GM18526 (cell line): ENCODE results near the gene ATP2B2.

Source experiments
- POLR2A ChIP-seq: IDR thresholded peaks from 3 replicates; pipeline ENCODE4 v1.6.1; 2011; ENCODE audit not compliant: insufficient read length; ENCODE audit errors: extremely low read depth

The ATP2B2 gene

DNA sequence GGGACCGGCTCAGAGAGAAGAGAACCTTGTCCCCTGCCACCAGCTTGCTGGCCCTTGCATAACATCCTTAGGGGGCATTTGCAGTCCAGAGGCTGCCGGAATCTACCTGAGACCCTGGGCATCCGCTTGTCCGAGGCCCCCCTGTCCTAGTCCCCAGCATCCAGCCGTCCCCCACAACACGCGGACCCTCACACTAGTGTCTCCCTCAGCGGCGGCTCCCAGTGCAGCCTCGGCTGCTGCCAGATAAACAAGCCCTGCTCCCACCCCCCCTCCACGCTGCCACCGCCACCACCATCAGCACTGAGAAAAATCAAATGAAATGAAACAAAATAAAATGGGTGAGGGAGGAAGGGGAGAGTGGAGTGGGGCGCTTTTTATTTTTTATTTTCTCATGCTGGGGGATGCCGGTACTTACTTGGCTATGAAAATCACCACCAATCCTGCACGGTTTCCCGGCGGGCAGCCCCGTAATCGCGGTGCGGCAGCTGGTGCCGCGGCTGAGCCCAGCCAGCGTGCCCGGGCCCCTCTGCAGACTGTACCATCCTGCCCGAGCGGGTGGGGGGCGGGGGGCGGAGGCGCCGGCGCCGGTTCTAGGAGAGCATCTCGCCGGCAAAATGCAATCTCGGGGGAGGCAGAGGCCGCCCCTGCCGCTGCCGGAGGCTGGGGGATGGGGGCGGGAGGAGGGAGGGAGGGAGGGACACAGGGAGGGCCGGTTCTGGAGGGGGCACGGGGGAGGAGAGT, at the start of gene ATP2B2:
Gene ATP2B2 (minus strand): TSS at position 537 of the 741 bp plus-strand sequence. CDS start 56,043 bp downstream, outside the sequence.
- no peak for TF ChIP-seq POLR2A

DNA sequence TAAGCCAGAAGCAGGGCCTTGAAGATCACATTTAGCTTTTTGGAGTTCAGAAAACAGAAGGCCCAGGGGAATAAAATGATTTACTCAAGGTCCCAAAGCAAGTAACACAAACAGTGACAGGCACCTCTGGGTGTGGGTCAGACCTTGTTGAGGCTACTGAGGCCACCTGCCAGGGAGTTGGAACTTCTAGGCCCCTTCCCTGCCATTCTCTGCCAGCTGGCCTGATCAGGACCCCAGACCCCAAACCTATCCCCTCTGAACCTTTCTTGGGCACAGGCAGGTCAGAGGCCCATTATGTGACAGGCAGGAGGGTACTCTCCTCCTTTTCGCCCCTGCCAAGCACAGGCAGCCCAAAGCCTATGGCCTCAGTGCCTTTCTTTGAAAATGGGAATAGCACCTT, 49.4 kb upstream of the ATP2B2 start:
- no peak for TF ChIP-seq POLR2A

DNA sequence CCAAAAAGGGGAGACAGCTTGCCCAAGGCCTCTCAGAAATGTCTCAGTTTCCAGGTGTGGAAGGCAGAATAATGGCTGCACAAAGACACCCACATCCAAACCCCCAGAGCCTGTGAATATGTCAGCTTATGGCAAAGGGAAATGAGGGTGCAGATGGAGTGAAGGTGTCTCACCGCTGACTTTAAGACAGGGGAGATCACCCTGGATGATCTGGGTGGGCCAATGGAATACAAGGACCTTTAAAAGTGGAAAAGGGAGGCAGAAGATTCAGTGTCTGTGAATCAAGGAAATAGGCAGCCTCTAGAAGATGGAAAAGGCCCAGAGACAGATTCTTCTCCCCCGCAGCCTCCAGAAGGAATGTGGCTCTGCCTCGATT, 48.8 kb upstream of the ATP2B2 start:
- TF ChIP-seq POLR2A, result no peak

DNA sequence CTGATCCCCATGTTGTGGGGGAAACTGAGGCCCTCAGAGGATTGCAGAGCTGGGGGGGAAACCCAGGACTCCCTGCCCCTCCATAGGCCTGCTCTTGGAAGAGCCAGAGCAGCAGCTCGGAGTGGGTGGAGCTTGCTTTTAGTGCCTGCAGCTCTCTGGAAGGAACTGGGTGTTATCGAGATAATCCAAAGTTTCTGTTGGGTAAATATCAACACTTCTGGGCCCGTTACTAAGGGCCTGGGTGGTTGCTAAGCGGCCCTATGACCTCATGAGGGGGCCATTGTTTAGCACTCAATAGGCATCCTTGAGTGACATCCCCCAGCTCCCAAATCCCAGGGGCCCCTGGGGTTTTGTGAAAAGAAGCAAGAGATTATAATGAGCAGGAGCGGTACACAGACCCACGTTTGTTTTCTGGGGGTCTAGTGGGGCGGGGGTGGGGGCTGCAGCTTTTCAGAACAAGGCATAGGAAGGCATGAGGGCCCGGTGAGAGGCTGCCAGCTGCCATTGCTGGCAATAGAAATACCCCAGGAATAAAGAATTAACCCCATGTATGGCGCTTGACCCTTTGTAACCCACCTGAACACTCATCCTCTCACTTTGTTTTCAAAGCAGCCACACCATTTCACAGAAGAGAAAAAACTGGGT, 48.3 kb upstream of the ATP2B2 start:
- TF ChIP-seq POLR2A, result no peak

DNA sequence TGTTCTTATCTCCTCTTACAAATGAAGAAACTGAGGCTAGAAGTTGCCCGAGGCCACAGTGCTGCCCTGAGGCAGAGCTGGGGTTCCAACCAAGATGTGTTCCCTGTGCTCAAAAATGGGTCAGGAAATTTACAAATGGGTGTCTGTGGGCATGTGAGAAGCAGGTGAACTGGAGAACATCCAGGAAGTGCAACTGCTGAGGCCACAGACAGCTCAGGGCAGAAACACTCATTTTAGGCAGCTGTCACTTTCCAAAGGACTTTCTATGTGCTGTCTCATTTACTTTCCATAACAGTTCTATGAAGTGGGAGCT, 47.2 kb upstream of the ATP2B2 start:
- TF ChIP-seq POLR2A, result no peak

DNA sequence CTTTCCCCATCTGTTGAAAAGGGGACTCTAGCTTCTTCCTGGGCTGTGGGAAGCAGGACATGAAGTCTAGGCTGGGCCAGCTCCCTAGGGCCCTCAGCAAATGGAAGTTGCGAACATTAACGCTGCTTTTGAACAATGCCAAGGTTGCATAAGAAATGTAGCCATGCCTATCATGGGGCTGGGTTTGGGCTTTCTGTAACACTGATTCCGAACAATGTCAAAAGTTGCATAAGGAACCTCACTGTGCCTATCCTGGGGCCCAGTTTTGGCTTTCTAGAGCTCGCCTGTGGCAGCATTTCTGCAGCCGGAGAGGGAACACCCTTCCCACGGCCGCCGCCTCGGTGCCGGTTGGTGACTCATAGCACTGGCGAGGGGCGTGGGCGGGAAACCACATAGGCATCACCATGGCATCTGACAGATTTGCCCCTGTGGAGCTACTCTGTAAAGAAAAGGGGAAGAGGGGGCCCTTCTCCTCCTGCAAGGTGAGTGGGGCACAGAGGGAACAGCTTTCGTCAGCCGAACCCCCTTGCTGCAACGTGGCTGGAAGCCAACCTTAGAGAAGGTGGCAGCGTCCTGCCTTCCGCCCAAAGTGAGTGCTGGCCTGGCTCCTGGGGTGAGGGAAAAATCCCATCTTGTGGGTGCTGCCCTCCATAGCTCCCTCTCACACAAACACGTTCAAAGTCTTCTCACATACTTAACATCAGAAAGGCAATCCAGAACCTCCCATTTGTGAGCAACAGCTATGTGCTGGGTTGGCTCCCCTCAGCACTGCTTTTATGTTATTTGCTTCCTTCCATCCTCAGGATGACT, 46.6 kb upstream of the ATP2B2 start:
- no peak for TF ChIP-seq POLR2A

DNA sequence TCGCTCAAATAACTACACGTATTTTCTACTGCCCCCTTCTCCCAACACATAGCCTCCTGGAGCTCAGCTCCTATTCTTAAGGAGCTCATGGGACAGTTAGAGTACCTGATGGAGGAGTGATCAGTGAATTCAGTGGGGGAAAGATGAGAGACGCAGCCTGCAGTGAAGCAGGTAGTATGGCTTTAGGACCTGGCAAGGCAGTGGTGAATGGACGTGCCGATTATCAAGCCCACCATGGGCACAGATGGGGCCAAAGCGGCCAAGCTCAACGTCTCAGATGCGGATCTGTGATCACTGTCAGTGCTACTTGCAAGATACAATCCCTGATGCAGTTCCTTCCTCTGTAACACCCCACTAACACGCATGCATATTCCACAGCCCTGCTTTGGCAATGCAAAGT, 45.8 kb upstream of the ATP2B2 start:
- no peak for TF ChIP-seq POLR2A

DNA sequence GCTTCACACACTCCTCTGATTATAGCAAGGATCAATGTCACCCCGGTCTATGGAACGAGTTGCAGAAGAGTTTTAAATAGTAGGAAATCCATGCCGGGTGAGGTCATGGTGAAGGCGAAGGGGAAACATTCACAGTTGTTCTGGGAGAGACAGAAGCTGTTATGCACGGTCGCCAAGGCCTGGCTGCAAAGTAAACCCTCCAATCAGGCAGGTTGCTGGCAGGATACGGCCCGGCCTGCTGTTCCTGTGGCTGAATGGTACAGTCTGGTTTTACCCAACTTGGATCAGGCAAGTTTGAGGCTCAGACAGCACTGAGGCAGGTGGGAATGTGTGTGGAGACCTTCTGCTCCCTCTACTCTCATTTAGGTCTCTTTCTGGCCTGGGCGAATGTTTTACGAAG, 45.3 kb upstream of the ATP2B2 start:
- no peak for TF ChIP-seq POLR2A

DNA sequence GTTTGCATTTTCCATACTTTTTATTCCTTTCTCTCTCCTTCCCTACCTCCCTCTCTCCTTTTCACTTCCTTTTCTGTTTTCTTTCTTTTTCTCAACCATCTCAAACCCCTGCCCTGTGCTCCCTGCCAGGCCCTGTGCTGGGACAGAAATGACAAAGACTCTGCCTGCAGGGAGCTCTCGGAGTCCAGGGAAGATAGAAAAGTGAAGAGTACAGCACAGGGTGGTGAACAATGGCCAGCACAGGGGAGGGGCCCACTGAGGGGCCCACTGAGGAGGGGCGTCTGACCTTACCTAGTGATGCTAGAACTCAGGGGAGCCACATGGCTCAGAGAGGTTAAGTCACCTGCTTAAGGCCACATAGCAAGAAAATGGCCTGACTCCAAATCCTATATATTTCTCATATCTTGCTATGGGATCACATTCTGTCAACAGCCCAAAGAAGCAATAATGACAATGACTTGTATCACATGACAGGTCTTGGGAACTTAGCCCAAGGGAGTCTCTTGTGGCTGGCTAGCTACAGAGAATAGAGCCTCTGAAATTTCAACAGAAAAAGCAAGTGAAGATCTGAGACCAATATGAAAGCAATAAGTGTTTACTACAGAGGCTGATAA, 44.3 kb upstream of the ATP2B2 start:
- TF ChIP-seq POLR2A, result no peak

DNA sequence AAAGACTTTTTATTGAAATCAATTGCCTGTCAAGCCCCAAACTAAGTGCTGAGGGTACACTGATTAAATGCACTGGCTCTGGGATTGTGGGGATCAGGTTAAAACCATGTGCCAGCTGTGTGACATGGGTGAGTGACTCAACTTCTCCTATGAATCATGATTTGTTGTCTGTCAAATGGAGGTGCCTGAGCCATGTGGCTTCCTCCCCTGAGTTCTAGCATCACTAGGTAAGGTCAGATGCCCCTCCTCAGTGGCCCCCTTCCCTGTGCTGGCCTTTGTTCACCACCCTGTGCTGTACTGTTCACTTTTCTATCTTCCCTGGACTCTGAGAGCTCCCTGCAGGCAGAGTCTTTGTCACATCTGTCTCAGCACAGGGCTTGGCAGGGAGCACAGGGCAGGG, 43.6 kb upstream of the ATP2B2 start:
- TF ChIP-seq POLR2A, result no peak

DNA sequence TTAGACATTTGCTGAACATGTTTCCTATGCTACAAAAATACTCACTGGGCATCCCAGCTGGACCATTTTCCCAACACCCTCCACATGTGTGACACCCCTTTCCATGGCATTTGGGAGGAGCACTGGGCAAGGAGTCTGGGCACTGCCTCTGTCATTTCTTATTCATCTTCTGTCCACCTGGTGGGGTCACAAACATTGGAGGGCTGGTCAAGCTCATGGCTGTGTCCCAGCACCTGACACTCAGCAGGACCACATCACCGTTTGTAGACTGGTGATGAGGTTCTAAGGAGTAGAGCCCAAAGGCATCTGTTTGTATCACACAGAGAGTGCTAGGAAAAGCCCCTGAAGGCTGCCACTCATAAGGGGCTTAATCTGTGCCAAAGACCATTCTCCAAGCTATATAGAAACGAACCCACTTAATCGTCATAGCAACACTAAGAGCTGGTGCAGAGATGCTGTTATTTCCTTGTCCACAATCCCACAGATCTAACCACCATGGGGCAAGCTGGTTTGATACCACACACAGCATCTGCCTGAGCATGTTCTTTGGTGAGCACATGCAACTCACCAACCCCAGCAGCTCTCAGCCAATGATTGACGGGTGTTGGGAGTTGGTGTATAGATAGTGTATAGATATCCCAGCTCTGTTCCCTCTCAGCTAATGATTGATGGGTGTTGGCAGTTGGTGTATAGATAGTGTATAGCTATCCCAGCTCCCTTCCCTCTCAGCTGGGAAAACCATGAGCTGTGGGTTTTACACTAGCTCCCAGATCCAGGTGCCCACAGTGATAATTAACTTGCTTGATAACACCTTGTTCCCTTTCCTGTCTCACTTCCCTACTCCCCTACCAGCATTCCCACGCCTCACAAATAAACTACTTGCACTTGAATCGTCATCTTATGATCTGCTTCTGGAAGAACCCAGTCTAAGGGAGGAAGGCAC, 42.7 kb upstream of the ATP2B2 start:
- no peak for TF ChIP-seq POLR2A

DNA sequence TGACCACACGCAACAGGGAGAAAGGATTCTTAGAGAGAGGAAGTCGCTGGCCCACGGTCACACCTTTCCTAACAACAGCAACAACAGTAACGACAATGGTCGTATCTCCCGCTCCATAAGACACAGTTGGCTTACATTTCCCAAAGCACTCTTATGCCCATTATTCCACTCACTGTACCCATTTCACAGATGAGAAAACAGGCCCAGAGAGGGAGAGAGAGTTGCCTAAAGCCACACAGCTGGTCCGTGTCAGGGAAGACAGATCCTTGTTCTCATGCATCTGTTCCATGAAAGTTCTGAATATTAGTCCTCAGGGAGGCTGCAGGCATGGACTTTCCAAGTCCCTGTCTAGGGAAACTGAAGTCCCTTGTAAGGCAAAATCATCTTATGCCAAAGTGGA, 42.0 kb upstream of the ATP2B2 start:
- no peak for TF ChIP-seq POLR2A

DNA sequence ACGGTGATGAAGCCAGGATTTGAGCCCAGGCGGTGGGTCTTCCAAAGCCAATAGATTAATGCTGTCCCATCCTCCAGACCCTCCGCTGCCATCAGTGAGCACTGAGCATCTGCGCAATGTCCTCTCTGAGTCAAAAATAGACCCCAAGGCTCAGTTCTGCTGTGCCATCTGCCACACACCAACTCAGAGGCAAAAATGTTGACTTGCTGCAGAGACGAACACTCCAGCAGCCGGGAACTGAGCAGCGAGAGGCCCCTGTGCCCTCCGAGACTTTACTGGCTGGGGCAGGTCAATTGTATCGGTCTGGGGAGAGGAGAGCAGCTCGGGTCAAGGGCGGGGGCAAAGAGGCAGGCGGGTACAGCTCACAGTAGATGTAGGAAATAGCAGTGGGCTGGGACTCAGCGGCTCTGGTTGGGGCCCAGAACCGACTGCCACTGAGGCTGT, 41.5 kb upstream of the ATP2B2 start:
- no peak for TF ChIP-seq POLR2A

DNA sequence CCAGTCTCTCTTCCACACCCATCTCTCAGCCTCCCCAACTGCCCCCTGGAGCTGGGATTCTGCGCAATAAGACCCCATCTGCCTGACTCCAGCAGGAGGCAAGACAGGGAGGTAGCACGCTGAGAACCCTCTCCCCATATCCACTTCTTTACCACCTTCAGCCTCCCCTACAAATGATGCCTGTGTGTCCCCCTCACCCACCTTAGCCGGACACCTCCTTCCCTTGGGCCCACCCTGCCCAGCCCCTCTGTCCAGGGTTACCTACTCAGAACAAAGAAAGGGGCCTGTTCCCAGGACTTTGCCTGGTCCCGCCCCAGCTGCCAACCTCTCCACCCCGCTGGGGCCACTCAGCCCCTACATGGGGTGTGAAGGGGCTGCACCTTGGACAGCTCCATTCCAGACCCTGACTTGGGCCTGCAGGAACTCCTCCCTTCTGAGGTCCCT, 40.8 kb upstream of the ATP2B2 start:
- no peak for TF ChIP-seq POLR2A

DNA sequence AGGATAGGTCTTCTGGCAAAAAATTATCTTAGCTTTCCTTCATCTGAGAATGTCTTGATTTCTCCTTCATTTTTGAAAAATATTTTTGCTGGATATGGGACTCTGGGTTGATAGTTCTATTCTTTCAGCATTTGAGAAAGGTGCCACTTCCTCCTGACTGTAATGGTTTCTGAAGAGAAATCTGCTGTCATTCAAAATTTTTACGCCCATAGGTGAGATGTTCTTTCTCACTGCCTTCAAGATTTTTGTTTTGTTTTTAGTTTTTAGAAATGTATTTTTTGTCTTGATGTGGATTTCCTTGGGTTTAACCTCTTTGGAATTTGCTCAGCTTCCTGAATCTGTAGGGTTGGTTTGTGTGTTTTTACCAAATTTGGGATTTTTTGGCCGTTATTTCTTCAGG, 37.1 kb upstream of the ATP2B2 start:
- no peak for TF ChIP-seq POLR2A
